Panc1 (cell line): ENCODE data around the gene SIRPB1. TPM values are rescaled to one million over a fixed set of nuclear protein-coding genes. Genes with fewer than 3 reads are reported as not detected.

Experiments
- ATAC-seq: fragments of 200-7000 bp; cut with Tn5 transposase; 2 replicates; pipeline ENCODE4 v1.9.1; 2020; ENCODE audit warnings: mild to moderate bottlenecking, moderate library complexity
- BruUV-seq: library from RNA; stranded (reverse); fragments of 400-500 nt; replicated peaks from 2 replicates; lab custom pipeline; 2021; lab: Mats Ljungman, UMichigan
- CTCF ChIA-PET: fragments of 300-600 bp; sonication (Branson Sonifier 250); formaldehyde crosslinking; loops from one replicate; lab custom pipeline; 2022; ENCODE audit warnings: antibody characterized with exemption; lab: Charles Lee
- POLR2A ChIA-PET: fragments of 300-600 bp; sonication (Branson Sonifier 250); formaldehyde crosslinking; loops from one replicate; lab custom pipeline; 2022; ENCODE audit warnings: antibody characterized with exemption; lab: Charles Lee
- DNase-seq: peaks from one replicate; pipeline ENCODE4 v3.0.0-alpha.2; 2010; ENCODE audit warnings: low read depth, low spot score
- H3K27ac ChIP-seq: 2 replicates; pipeline ENCODE4 v1.5.1; 2011; ENCODE audit warnings: mild to moderate bottlenecking, low read length, inconsistent platforms
- H3K27me3 ChIP-seq: fragments of 200-500 bp; sonication (Bioruptor generic); 2 replicates; pipeline ENCODE4 v1.6.0; 2014; ENCODE audit warnings: low read length, inconsistent platforms; ENCODE audit not compliant: control insufficient read depth, insufficient read depth
- H3K36me3 ChIP-seq: fragments of 200-500 bp; sonication (Bioruptor generic); 2 replicates; pipeline ENCODE4 v1.5.1; 2014; ENCODE audit warnings: inconsistent platforms, mild to moderate bottlenecking, low read length, moderate library complexity; ENCODE audit not compliant: control insufficient read depth, insufficient read depth
- H3K4me1 ChIP-seq: 2 replicates; pipeline ENCODE4 v1.5.1; 2011; ENCODE audit warnings: inconsistent platforms, mild to moderate bottlenecking, low read length, moderate library complexity; ENCODE audit not compliant: control insufficient read depth, insufficient read depth
- H3K4me3 ChIP-seq, 2 experiments: 2 replicates each; pipeline ENCODE4 v1.5.1; 2011 to 2012; ENCODE audit warnings: low read depth in 2 of 2, low read length in 2 of 2, mild to moderate bottlenecking in 2 of 2, inconsistent platforms in 1 of 2, moderate library complexity in 1 of 2
- H3K9me3 ChIP-seq: fragments of 200-500 bp; sonication (Bioruptor generic); 2 replicates; pipeline ENCODE4 v1.5.1; 2014; ENCODE audit warnings: low read depth, mild to moderate bottlenecking, inconsistent platforms, low read length, moderate library complexity; ENCODE audit not compliant: control insufficient read depth, insufficient read depth
- CTCF ChIP-seq: fragments of 450-650 bp; IDR thresholded peaks from 2 replicates; pipeline ENCODE4 v1.5.1; 2017; ENCODE audit warnings: mild to moderate bottlenecking
- POLR2AphosphoS5 ChIP-seq: IDR thresholded peaks from 2 replicates; pipeline ENCODE4 v1.6.1; 2012; ENCODE audit warnings: mild to moderate bottlenecking, low read depth, low read length, moderate library complexity
- REST ChIP-seq, 2 experiments: IDR thresholded peaks; 2 replicates each; pipeline ENCODE4 v1.6.1; 2011 to 2012; ENCODE audit warnings: low read depth in 2 of 2, control low read depth in 1 of 2, low read length in 1 of 2, mild to moderate bottlenecking in 1 of 2, moderate library complexity in 1 of 2; ENCODE audit not compliant: insufficient read depth in 1 of 2
- SIN3A ChIP-seq: IDR thresholded peaks from 2 replicates; pipeline ENCODE4 v1.6.1; 2012; ENCODE audit warnings: low read depth, mild to moderate bottlenecking, low read length, moderate library complexity, borderline replicate concordance; ENCODE audit not compliant: insufficient read depth
- TCF7L2 ChIP-seq: IDR thresholded peaks from 2 replicates; pipeline ENCODE4 v1.6.1; 2011; ENCODE audit warnings: mild to moderate bottlenecking, low read depth, low read length, inconsistent platforms
- in situ Hi-C: cut with HindIII; loops from 2 replicates; pipeline ENCODE4 v1.10.0; 2016; ENCODE audit warnings: low sequenced_read_pairs, low pct_unique_long_range_greater_than_20kb
- intact Hi-C: fragments of 100-400 bp; cut with micrococcal nuclease; formaldehyde crosslinking; loops from one replicate; pipeline ENCODE4 v1.10.0; 2022; ENCODE audit not compliant: unreplicated experiment
- total RNA-seq: library from RNA; stranded (reverse); gene quantifications from one replicate; pipeline ENCODE4 v1.2.1, GENCODE V29; 2021; ENCODE audit not compliant: unreplicated experiment

SIRPB1 gene
- total RNA-seq, 1 experiment from 2014 or later: 0.72 TPM

- BruUV-seq: no TSS peak
- ChIA-PET POLR2A (no interaction called here), CTCF (no interaction called here)
- TF ChIP-seq POLR2AphosphoS5: no peak
- Histone ChIP-seq H3K27ac (no peak overlapping the region), H3K27me3 (no peaks in the 10 kb centered on the region; the same call in 1 of the 2 replicates), H3K4me3 (no peak overlapping the region), H3K9me3 (no peaks in the 10 kb centered on the region), H3K4me1 (no peaks in the 10 kb centered on the region), H3K36me3 (no peaks in the 10 kb centered on the region)
- in situ Hi-C loops (no loop called here), intact Hi-C loops (no loop called here)
- no peak for DNase-seq
- ATAC-seq: no peak
Measured at GRCh38 chr20:1587781-1588532, 31.9 kb downstream of the SIRPB1 start.

- Histone ChIP-seq H3K9me3 (no peaks in the 10 kb centered on the region), H3K27ac (no peak overlapping the region), H3K4me3 (no peak overlapping the region), H3K36me3 (no peaks in the 10 kb centered on the region), H3K27me3 (peaks cover 2% of the 10 kb centered on the region; the same call in 1 of the 2 replicates), H3K4me1 (no peaks in the 10 kb centered on the region)
- BruUV-seq: no TSS peak
- TF ChIP-seq CTCF: no peak
- TF ChIP-seq SIN3A: no peak
- no peak for TF ChIP-seq REST (IDR thresholded peaks at IDR 0.05; ENCODE audit: insufficient read depth in 1 of 2, low read depth in 2 of 2, low read length in 1 of 2)
- TF ChIP-seq POLR2AphosphoS5: no peak
- in situ Hi-C loops: no loop called here
- CTCF ChIA-PET: no interaction called here
- POLR2A ChIA-PET: no interaction called here
- intact Hi-C loops: no loop called here
- no peak for ATAC-seq
- no peak for DNase-seq
Measured at GRCh38 chr20:1579488-1579887, 40.3 kb downstream of the SIRPB1 start.

GRCh38 chr20:1577906-1578305 is 41.9 kb downstream of the SIRPB1 start:
- Histone ChIP-seq H3K9me3 (no peaks in the 10 kb centered on the region), H3K4me3 (no peak overlapping the region), H3K27ac (no peak overlapping the region), H3K36me3 (no peaks in the 10 kb centered on the region), H3K27me3 (peaks cover 2% of the 10 kb centered on the region; the same call in 1 of the 2 replicates), H3K4me1 (no peaks in the 10 kb centered on the region)
- TF ChIP-seq REST (IDR thresholded peaks at IDR 0.05; ENCODE audit: insufficient read depth in 1 of 2, low read depth in 2 of 2, low read length in 1 of 2): no peak
- TF ChIP-seq SIN3A: no peak
- TF ChIP-seq POLR2AphosphoS5: no peak
- no peak for TF ChIP-seq TCF7L2
- no peak for TF ChIP-seq CTCF
- in situ Hi-C loops: no loop called here
- BruUV-seq: no TSS peak
- ChIA-PET POLR2A (no interaction called here), CTCF (no interaction called here)
- ATAC-seq: no peak
- DNase-seq: no peak
- intact Hi-C loops: no loop called here
